Smooth muscle cell (in vitro differentiated cells): ENCODE measurements around the gene FOXK1. TPM values are rescaled to one million over a fixed set of nuclear protein-coding genes. Genes with fewer than 3 reads are reported as not detected.
"Not testable (repeated sequence)": the region's sequence is repeated elsewhere in the genome, so short reads cannot be mapped to it uniquely, and the experiment has no call there.

ENCODE experiments used
- DNase-seq: peaks from one replicate; lab custom pipeline; 2025; ENCODE audit not compliant: unreplicated experiment; lab: John Stamatoyannopoulos, UW
- H2AFZ ChIP-seq: fragments of 200-600 bp; sonication (generic); 2 replicates; pipeline ENCODE4 v1.6.0; 2016; ENCODE audit warnings: antibody characterized with exemption, low read depth, mild to moderate bottlenecking
- H3F3A ChIP-seq: fragments of 200-600 bp; sonication (generic); 2 replicates; pipeline ENCODE4 v1.6.0; 2017; ENCODE audit warnings: antibody characterized with exemption, low read depth
- H3K27ac ChIP-seq: fragments of 200-600 bp; sonication (generic); 2 replicates; pipeline ENCODE4 v1.5.1; 2016; ENCODE audit warnings: low read depth, mild to moderate bottlenecking
- H3K27me3 ChIP-seq: fragments of 200-600 bp; sonication (generic); 2 replicates; pipeline ENCODE4 v1.6.1; 2016; ENCODE audit warnings: low read depth, mild to moderate bottlenecking
- H3K36me3 ChIP-seq: fragments of 200-600 bp; sonication (generic); 2 replicates; pipeline ENCODE4 v1.5.1; 2016; ENCODE audit warnings: low read depth
- H3K4me1 ChIP-seq: fragments of 200-600 bp; sonication (generic); 2 replicates; pipeline ENCODE4 v1.5.1; 2016; ENCODE audit warnings: low read depth
- H3K4me2 ChIP-seq: fragments of 200-600 bp; sonication (generic); 2 replicates; pipeline ENCODE4 v1.6.0; 2016; ENCODE audit warnings: mild to moderate bottlenecking
- H3K4me3 ChIP-seq: fragments of 200-600 bp; sonication (generic); 2 replicates; pipeline ENCODE4 v1.5.1; 2016; ENCODE audit warnings: mild to moderate bottlenecking
- H3K79me2 ChIP-seq: fragments of 200-600 bp; sonication (generic); 2 replicates; pipeline ENCODE4 v1.6.0; 2016; ENCODE audit warnings: low read depth, mild to moderate bottlenecking
- H3K9ac ChIP-seq: fragments of 200-600 bp; sonication (generic); 2 replicates; pipeline ENCODE4 v1.6.0; 2016; ENCODE audit warnings: low read depth
- H3K9me3 ChIP-seq: fragments of 200-600 bp; sonication (generic); replicated peaks from 2 replicates; pipeline ENCODE4 v1.5.1; 2016; ENCODE audit warnings: low read depth
- H4K20me1 ChIP-seq: fragments of 200-600 bp; sonication (generic); 2 replicates; pipeline ENCODE4 v1.6.0; 2016; ENCODE audit warnings: low read depth
- WGBS: methylation state at CpG from one replicate; pipeline ENCODE4 v1.1.7; 2016; ENCODE audit warnings: low lambda C conversion rate; 5-methylcytosine and 5-hydroxymethylcytosine counted together
- polyA plus RNA-seq: library from polyadenylated mRNA; unstranded; fragments of >200 nt; fragmentation: Nextera tagmentation; extraction: Ambion mirVana; gene quantifications from 2 replicates; pipeline ENCODE4 v1.2.1, GENCODE V29; 2016
- total RNA-seq: library from RNA; depleted of rRNA; stranded (reverse); fragments of >200 nt; gene quantifications from 2 replicates; pipeline ENCODE4 v1.2.3, GENCODE V29; 2014
- TF ChIP-seq, protein P1 (sequence below): fragments of 200-600 bp; sonication (generic); IDR thresholded peaks from 2 replicates; pipeline ENCODE4 v1.5.1; 2017; ENCODE audit warnings: borderline replicate concordance, mild to moderate bottlenecking, antibody characterized with exemption; ENCODE audit not compliant: insufficient read depth, poor library complexity, severe bottlenecking

FOXK1 gene
- total and polyA plus RNA-seq, 2 experiments from 2014 or later, result 6.0 to 11.6 TPM

DNA sequence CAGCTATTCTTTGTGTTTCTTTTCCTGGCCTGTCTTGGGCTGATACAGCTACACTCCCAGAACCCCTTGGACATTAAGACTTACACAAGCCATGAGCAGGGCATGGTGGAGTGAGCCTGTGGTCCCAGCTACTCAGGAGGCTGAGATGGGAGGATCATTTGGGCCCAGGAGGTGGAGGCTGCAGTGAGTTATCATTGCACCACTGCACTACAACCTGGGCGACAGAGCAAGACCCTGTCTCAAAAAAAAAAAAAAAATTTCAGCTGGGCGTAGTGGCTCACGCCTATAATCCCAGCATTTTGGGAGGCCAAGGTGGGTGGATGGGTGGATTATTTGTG lies 13.6 kb upstream of the FOXK1 start:
- Histone ChIP-seq H3K4me3 (no peak overlapping the region), H3F3A (peaks cover 5% of the 10 kb centered on the region), H4K20me1 (no peaks in the 10 kb centered on the region), H3K27ac (peak overlapping the region; percentile 78), H3K36me3 (no peaks in the 10 kb centered on the region), H3K9ac (no peak overlapping the region), H3K4me1 (peaks cover 14% of the 10 kb centered on the region), H2AFZ (peak overlapping the region; percentile 25), H3K27me3 (no peaks in the 10 kb centered on the region), H3K4me2 (no peak overlapping the region), H3K79me2 (no peaks in the 10 kb centered on the region), H3K9me3 (no peaks in the 10 kb centered on the region)
- 84% methylated on average over 3 of the region's 3 CpGs for WGBS
- no peak for DNase-seq
- TF ChIP-seq, protein P1, sequence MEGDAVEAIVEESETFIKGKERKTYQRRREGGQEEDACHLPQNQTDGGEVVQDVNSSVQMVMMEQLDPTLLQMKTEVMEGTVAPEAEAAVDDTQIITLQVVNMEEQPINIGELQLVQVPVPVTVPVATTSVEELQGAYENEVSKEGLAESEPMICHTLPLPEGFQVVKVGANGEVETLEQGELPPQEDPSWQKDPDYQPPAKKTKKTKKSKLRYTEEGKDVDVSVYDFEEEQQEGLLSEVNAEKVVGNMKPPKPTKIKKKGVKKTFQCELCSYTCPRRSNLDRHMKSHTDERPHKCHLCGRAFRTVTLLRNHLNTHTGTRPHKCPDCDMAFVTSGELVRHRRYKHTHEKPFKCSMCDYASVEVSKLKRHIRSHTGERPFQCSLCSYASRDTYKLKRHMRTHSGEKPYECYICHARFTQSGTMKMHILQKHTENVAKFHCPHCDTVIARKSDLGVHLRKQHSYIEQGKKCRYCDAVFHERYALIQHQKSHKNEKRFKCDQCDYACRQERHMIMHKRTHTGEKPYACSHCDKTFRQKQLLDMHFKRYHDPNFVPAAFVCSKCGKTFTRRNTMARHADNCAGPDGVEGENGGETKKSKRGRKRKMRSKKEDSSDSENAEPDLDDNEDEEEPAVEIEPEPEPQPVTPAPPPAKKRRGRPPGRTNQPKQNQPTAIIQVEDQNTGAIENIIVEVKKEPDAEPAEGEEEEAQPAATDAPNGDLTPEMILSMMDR, result no peak

DNA sequence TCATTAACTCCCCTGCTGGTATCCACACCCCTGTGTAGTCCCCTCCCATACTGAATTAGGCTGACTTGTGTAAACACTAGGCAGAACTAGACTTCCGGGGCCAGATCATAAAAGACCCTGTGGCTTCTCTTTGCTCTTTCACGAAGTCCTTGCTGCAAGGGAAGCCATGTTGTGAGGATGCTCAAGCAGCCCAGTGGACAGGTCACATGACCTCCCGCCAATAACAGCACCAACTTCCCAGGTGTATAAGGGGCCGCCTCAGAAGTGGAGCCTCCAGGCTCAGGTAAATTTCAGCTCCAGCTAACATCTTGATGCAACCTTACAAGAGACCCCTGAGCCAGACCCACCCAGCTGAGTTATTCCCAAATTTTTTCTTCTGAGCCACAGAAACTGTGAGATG lies 11.3 kb upstream of the FOXK1 start:
- no peak overlapping the region for H3K4me3 ChIP-seq
- no peaks in the 10 kb centered on the region for H3K79me2 ChIP-seq
- no peaks in the 10 kb centered on the region for H3K9me3 ChIP-seq
- WGBS, result 83% methylated on average over 4 of the region's 4 CpGs
- no peak overlapping the region for H3K27ac ChIP-seq
- no peaks in the 10 kb centered on the region for H3K27me3 ChIP-seq
- no peak overlapping the region for H3K9ac ChIP-seq
- no peak overlapping the region for H2AFZ ChIP-seq
- no peaks in the 10 kb centered on the region for H3K36me3 ChIP-seq
- peaks cover 5% of the 10 kb centered on the region for H3F3A ChIP-seq
- TF ChIP-seq, protein P1, result no peak
- no peak for DNase-seq
- peaks cover 8% of the 10 kb centered on the region for H3K4me1 ChIP-seq
- no peak overlapping the region for H3K4me2 ChIP-seq
- no peaks in the 10 kb centered on the region for H4K20me1 ChIP-seq

DNA sequence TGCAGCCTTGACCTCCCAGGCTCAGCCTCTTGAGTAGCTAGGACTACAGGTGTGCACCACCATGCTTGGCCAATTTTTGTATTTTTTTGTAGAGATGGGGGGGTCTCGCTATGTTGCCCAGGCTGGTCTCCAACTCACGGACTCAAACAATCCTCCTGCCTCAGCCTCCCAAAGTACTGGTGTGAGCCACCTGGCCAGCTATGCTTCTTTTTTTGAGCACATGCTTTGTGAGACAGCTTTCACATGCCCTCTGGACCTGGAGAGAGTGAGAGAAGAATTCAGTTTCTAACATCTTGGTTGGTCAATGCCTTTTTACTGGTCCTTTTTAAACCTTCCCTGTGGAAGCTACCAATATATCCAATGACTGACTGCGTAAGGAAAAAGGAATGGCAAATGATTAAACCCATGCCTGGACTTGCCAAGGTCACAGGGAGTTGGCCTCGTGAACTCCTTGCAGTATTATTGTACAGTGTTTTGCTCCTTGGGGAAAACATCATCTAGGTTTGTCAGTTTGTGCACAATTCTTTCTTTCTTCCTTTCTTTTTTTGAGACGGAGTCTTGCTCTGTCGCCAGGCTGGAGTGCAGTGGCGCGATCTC lies 6.2 kb upstream of the FOXK1 start:
- no peaks in the 10 kb centered on the region for H3K4me1 ChIP-seq
- H4K20me1 ChIP-seq, result no peaks in the 10 kb centered on the region
- H3K4me3 ChIP-seq, result no peak overlapping the region
- H3K9ac ChIP-seq, result no peak overlapping the region
- DNase-seq, result no peak
- no peaks in the 10 kb centered on the region for H3F3A ChIP-seq
- H3K27ac ChIP-seq, result no peak overlapping the region
- no peaks in the 10 kb centered on the region for H3K36me3 ChIP-seq
- H3K4me2 ChIP-seq, result no peak overlapping the region
- 90% methylated on average over 8 of the region's 8 CpGs for WGBS
- H3K9me3 ChIP-seq, result no peaks in the 10 kb centered on the region
- TF ChIP-seq, protein P1, result no peak
- no peaks in the 10 kb centered on the region for H3K79me2 ChIP-seq
- no peaks in the 10 kb centered on the region for H3K27me3 ChIP-seq
- no peak overlapping the region for H2AFZ ChIP-seq

DNA sequence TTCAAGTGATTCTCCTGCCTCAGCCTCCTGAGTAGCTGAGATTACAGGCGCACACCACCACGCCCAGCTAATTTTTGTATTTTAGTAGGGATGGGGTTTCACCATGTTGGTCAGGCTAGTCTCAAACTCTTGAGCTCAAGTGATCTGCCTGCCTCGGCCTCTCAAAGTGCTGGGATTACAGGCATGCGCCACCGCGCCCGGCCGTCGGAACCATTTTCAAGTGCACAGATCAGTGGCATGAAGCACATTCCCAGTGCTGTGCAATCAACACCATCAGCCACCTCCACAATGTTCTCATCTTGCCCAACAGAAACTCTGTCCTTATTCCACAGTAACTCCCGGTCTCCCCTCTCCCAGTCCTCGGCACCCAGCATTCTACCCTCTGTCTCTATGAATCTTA lies 4.6 kb upstream of the FOXK1 start:
- H3K9me3 ChIP-seq, DNase-seq, H3K4me3 ChIP-seq, H2AFZ ChIP-seq, H3F3A ChIP-seq, H3K4me1 ChIP-seq, H3K79me2 ChIP-seq, H3K27ac ChIP-seq, H3K9ac ChIP-seq, H3K4me2 ChIP-seq, H3K36me3 ChIP-seq, H4K20me1 ChIP-seq, H3K27me3 ChIP-seq: not testable (repeated sequence)
- 96% methylated on average over 11 of the region's 11 CpGs for WGBS
